OCI-LY7 (cell line): ENCODE data around the gene CHRNB4. TPM values are rescaled to one million over a fixed set of nuclear protein-coding genes. Genes with fewer than 3 reads are reported as not detected.

ENCODE experiments used
- BruUV-seq: library from RNA; stranded (reverse); fragments of 400-500 nt; replicated peaks from 2 replicates; lab custom pipeline; 2021; lab: Mats Ljungman, UMichigan
- CTCF ChIA-PET: fragments of 300-600 bp; sonication (Branson Sonifier 250); formaldehyde crosslinking; loops from one replicate; lab custom pipeline; 2022; ENCODE audit warnings: antibody characterized with exemption; ENCODE audit not compliant: unreplicated experiment; lab: Charles Lee
- POLR2A ChIA-PET: fragments of 300-600 bp; sonication (Branson Sonifier 250); formaldehyde crosslinking; loops from one replicate; lab custom pipeline; 2022; ENCODE audit warnings: antibody characterized with exemption; lab: Charles Lee
- DNase-seq: peaks from one replicate; pipeline ENCODE4 v3.0.0-alpha.2; 2015; ENCODE audit warnings: low spot score
- H2AFZ ChIP-seq: fragments of 200-600 bp; sonication (generic), shearing (Covaris generic); 2 replicates; pipeline ENCODE4 v1.6.1; 2014; ENCODE audit warnings: mild to moderate bottlenecking, antibody characterized with exemption, low read length, moderate library complexity
- H3K27ac ChIP-seq: fragments of 200-600 bp; sonication (generic); 2 replicates; pipeline ENCODE4 v1.5.1; 2014; ENCODE audit warnings: mixed run types, low read depth, mild to moderate bottlenecking, moderate library complexity, low read length, inconsistent platforms; ENCODE audit not compliant: poor library complexity, severe bottlenecking
- H3K36me3 ChIP-seq: fragments of 200-600 bp; sonication (generic); 2 replicates; pipeline ENCODE4 v1.6.1; 2014; ENCODE audit warnings: mild to moderate bottlenecking, antibody characterized with exemption, low read length, moderate library complexity, mixed read lengths; ENCODE audit not compliant: insufficient read depth
- H3K4me1 ChIP-seq: fragments of 200-600 bp; sonication (generic); 2 replicates; pipeline ENCODE4 v1.5.1; 2014; ENCODE audit warnings: mild to moderate bottlenecking, low read length; ENCODE audit not compliant: insufficient read depth, poor library complexity, severe bottlenecking
- H3K4me2 ChIP-seq: fragments of 200-600 bp; sonication (generic); 2 replicates; pipeline ENCODE4 v1.6.1; 2014; ENCODE audit warnings: mild to moderate bottlenecking, low read length
- H3K4me3 ChIP-seq: fragments of 200-600 bp; sonication (generic); 2 replicates; pipeline ENCODE4 v1.5.1; 2014; ENCODE audit warnings: mild to moderate bottlenecking, low read depth, low read length; ENCODE audit not compliant: poor library complexity, severe bottlenecking
- H3K79me2 ChIP-seq: fragments of 200-600 bp; sonication (generic); 2 replicates; pipeline ENCODE4 v1.6.1; 2016; ENCODE audit warnings: low read depth, mild to moderate bottlenecking, low read length, moderate library complexity, mixed read lengths; ENCODE audit not compliant: insufficient read depth
- H3K9me2 ChIP-seq: fragments of 200-600 bp; sonication (generic); 2 replicates; pipeline ENCODE4 v1.6.1; 2016; ENCODE audit warnings: mild to moderate bottlenecking, low read length, mixed read lengths; ENCODE audit not compliant: insufficient read depth
- H3K9me3 ChIP-seq: fragments of 200-600 bp; sonication (generic); 2 replicates; pipeline ENCODE4 v1.6.1; 2014; ENCODE audit warnings: mild to moderate bottlenecking, mixed run types, low read length, mixed read lengths
- H4K20me1 ChIP-seq: fragments of 200-600 bp; sonication (generic); 2 replicates; pipeline ENCODE4 v1.6.1; 2014; ENCODE audit warnings: mild to moderate bottlenecking, antibody characterized with exemption, low read length, moderate library complexity, mixed read lengths; ENCODE audit not compliant: insufficient read depth
- CTCF ChIP-seq: fragments of 200-600 bp; sonication (generic); conservative IDR thresholded peaks from 2 replicates; pipeline ENCODE4 v1.5.1; 2014; ENCODE audit warnings: mild to moderate bottlenecking, antibody characterized with exemption, low read length, moderate library complexity, mixed read lengths
- EZH2phosphoT487 ChIP-seq: fragments of 200-600 bp; sonication (generic); IDR thresholded peaks from 2 replicates; pipeline ENCODE4 v1.6.1; 2018; ENCODE audit warnings: low read depth, borderline replicate concordance, mild to moderate bottlenecking, mixed run types, antibody characterized with exemption, low read length, moderate library complexity, mixed read lengths
- intact Hi-C: fragments of 100-400 bp; cut with micrococcal nuclease; formaldehyde crosslinking; loops from one replicate; pipeline ENCODE4 v1.10.0; 2022; ENCODE audit not compliant: unreplicated experiment
- total RNA-seq, 2 experiments: library from RNA; depleted of rRNA in 1 of 2; stranded (reverse); fragments of >200 nt in 1 of 2; shearing (Covaris generic) in 1 of 2; gene quantifications; 2 replicates each; pipeline ENCODE4 v1.2.3, GENCODE V29; 2014 to 2022

CHRNB4 gene
- total RNA-seq, 2 experiments from 2014 or later: not detected

- H3K27ac ChIP-seq: no peak overlapping the region
- TF ChIP-seq CTCF (no peak), EZH2phosphoT487 (no peak)
- no peaks in the 10 kb centered on the region for H3K9me2 ChIP-seq
- BruUV-seq: no TSS peak
- no peak overlapping the region for H2AFZ ChIP-seq
- POLR2A ChIA-PET: no interaction called here
- H4K20me1 ChIP-seq: no peaks in the 10 kb centered on the region
- no peaks in the 10 kb centered on the region for H3K79me2 ChIP-seq
- H3K36me3 ChIP-seq: no peaks in the 10 kb centered on the region
- CTCF ChIA-PET: no interaction called here
- no peak overlapping the region for H3K4me3 ChIP-seq
- 0 out of 2 replicates have a peak, but pooled peaks cover 6% of the 10 kb centered on the region for H3K9me3 ChIP-seq
- H3K4me2 ChIP-seq: no peak overlapping the region
- no peak for DNase-seq
- intact Hi-C loops: loop anchor here (5.0 kb wide), 1 partner anchor 118 kb away; no protein-coding TSS in a partner anchor
- no peaks in the 10 kb centered on the region for H3K4me1 ChIP-seq
Observed at GRCh38 chr15:78634210-78635145, 6.5 kb downstream of the CHRNB4 start.

GRCh38 chr15:78633348-78633747 lies 7.7 kb downstream of the CHRNB4 start:
- Histone ChIP-seq H3K4me3 (no peak overlapping the region), H3K4me1 (no peaks in the 10 kb centered on the region), H4K20me1 (no peaks in the 10 kb centered on the region), H3K79me2 (no peaks in the 10 kb centered on the region), H2AFZ (no peak overlapping the region), H3K9me3 (0 out of 2 replicates have a peak, but pooled peaks cover 6% of the 10 kb centered on the region), H3K36me3 (no peaks in the 10 kb centered on the region), H3K9me2 (no peaks in the 10 kb centered on the region), H3K27ac (no peak overlapping the region), H3K4me2 (no peak overlapping the region)
- no TSS peak for BruUV-seq
- POLR2A ChIA-PET: interaction anchor here (0.7 kb wide), 1 partner anchor 80 kb away, joined by 3 read pairs; no protein-coding TSS in a partner anchor
- intact Hi-C loops: no loop called here
- TF ChIP-seq CTCF (no peak), EZH2phosphoT487 (no peak)
- no peak for DNase-seq
- CTCF ChIA-PET: no interaction called here
